Neural crest cell (in vitro differentiated cells): Measurements from ENCODE around the gene ELOVL1. TPM values are rescaled to one million over a fixed set of nuclear protein-coding genes. Genes with fewer than 3 reads are reported as not detected.
A peak's percentile ranks its signal among the peaks of the same experiment; 100 is the strongest.

Source experiments
- DNase-seq: peaks from one replicate; pipeline ENCODE4 v3.0.0; 2021; ENCODE audit warnings: low read depth, mixed read lengths, low spot score
- H3K27ac Mint-ChIP-seq: one replicate; pipeline ENCODE4 v1.8.0; 2021; ENCODE audit warnings: mild to moderate bottlenecking, mixed read lengths; ENCODE audit not compliant: unreplicated experiment
- H3K27me3 Mint-ChIP-seq: 2 replicates; pipeline ENCODE4 v1.8.0; 2021; ENCODE audit warnings: low read depth, mild to moderate bottlenecking, mixed read lengths
- H3K36me3 Mint-ChIP-seq: 2 replicates; pipeline ENCODE4 v1.8.0; 2021; ENCODE audit warnings: low read depth, mild to moderate bottlenecking, mixed read lengths
- H3K4me1 Mint-ChIP-seq: 2 replicates; pipeline ENCODE4 v1.8.0; 2021; ENCODE audit warnings: mixed read lengths
- H3K4me3 Mint-ChIP-seq: one replicate; pipeline ENCODE4 v1.8.0; 2021; ENCODE audit warnings: mild to moderate bottlenecking, mixed read lengths
- H3K9me3 Mint-ChIP-seq: 2 replicates; pipeline ENCODE4 v1.8.0; 2021; ENCODE audit warnings: mixed read lengths
- total RNA-seq: library from RNA; stranded (reverse); gene quantifications from 2 replicates; pipeline ENCODE4 v1.2.1, GENCODE V29; 2021
- TF ChIP-seq, protein P1 (sequence below): fragments of 200-600 bp; sonication (generic); conservative IDR thresholded peaks from 2 replicates; pipeline ENCODE4 v1.5.0; 2021; ENCODE audit warnings: antibody characterized with exemption, mild to moderate bottlenecking

Gene ELOVL1
- total RNA-seq, 1 donor from 2014 or later: 30.8 TPM

- Mint-ChIP-seq H3K9me3 (peaks cover 5% of the 10 kb centered on the region), H3K27ac (no peak overlapping the region), H3K27me3 (no peaks in the 10 kb centered on the region), H3K36me3 (peaks cover 4% of the 10 kb centered on the region), H3K4me3 (no peak overlapping the region), H3K4me1 (peaks cover 18% of the 10 kb centered on the region)
- no peak for DNase-seq
- TF ChIP-seq, protein P1, sequence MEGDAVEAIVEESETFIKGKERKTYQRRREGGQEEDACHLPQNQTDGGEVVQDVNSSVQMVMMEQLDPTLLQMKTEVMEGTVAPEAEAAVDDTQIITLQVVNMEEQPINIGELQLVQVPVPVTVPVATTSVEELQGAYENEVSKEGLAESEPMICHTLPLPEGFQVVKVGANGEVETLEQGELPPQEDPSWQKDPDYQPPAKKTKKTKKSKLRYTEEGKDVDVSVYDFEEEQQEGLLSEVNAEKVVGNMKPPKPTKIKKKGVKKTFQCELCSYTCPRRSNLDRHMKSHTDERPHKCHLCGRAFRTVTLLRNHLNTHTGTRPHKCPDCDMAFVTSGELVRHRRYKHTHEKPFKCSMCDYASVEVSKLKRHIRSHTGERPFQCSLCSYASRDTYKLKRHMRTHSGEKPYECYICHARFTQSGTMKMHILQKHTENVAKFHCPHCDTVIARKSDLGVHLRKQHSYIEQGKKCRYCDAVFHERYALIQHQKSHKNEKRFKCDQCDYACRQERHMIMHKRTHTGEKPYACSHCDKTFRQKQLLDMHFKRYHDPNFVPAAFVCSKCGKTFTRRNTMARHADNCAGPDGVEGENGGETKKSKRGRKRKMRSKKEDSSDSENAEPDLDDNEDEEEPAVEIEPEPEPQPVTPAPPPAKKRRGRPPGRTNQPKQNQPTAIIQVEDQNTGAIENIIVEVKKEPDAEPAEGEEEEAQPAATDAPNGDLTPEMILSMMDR: no peak
Observed at GRCh38 chr1:43321331-43321891, 46.4 kb downstream of the ELOVL1 start.

DNA sequence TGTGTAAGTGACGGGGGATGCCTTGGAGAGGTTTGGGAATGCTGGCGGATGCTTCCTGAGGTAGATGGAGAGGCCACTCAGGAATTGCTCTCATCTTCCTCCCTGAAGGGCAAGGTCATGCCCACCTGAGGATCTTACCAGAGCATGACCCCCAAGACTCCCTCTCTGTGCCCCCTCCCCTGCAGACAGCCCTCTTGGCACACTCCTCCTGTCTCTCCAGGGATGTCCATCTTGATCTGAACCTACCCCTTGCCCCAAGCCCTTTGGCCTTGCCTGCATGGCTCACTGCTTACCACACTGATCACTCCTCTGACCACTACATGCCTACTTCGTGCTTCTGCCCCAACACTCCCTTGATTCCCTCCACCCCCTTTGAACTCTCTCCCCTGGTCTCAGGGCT lies 48.0 kb downstream of the ELOVL1 start:
- peaks cover under 1% of the 10 kb centered on the region for H3K9me3 Mint-ChIP-seq
- no peak overlapping the region for H3K4me3 Mint-ChIP-seq
- TF ChIP-seq, protein P1: no peak
- peaks cover 32% of the 10 kb centered on the region for H3K4me1 Mint-ChIP-seq
- DNase-seq: no peak
- peaks cover 3% of the 10 kb centered on the region for H3K36me3 Mint-ChIP-seq
- peak overlapping the region; percentile 5 for H3K27ac Mint-ChIP-seq
- no peaks in the 10 kb centered on the region for H3K27me3 Mint-ChIP-seq

DNA sequence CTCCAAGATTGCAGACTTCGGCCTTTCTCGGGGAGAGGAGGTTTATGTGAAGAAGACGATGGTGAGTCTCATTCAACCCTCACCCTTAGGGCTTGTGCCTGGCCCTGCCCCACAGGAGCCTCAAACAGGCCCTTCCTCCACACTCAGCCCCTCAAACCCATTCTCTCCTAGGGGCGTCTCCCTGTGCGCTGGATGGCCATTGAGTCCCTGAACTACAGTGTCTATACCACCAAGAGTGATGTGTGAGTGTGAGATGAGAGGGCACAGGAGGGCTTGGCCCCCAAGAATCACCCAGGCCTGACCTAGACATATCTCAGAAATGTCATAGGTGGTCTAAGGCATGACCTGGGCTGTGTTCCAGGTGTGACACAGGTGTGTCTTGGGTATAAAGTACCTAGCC lies 48.5 kb downstream of the ELOVL1 start:
- Mint-ChIP-seq H3K4me1 (peaks cover 33% of the 10 kb centered on the region), H3K4me3 (no peak overlapping the region), H3K36me3 (no peaks in the 10 kb centered on the region), H3K27ac (peak overlapping the region; percentile 5), H3K27me3 (no peaks in the 10 kb centered on the region), H3K9me3 (no peaks in the 10 kb centered on the region)
- no peak for DNase-seq
- TF ChIP-seq, protein P1: no peak

GRCh38 chr1:43318831-43319230 lies 49.0 kb downstream of the ELOVL1 start:
- Mint-ChIP-seq H3K27ac (no peak overlapping the region), H3K9me3 (no peaks in the 10 kb centered on the region), H3K4me1 (peaks cover 33% of the 10 kb centered on the region), H3K36me3 (no peaks in the 10 kb centered on the region), H3K27me3 (no peaks in the 10 kb centered on the region), H3K4me3 (no peak overlapping the region)
- TF ChIP-seq, protein P1: no peak
- DNase-seq: no peak

- Mint-ChIP-seq H3K4me3 (peak overlapping the region; percentile 31), H3K27me3 (no peaks in the 10 kb centered on the region), H3K9me3 (no peaks in the 10 kb centered on the region), H3K4me1 (peaks cover 33% of the 10 kb centered on the region), H3K36me3 (no peaks in the 10 kb centered on the region), H3K27ac (peak overlapping the region; percentile 67)
- TF ChIP-seq, protein P1: no peak
- DNase-seq: no peak
Observed at GRCh38 chr1:43317817-43318471, 49.9 kb downstream of the ELOVL1 start.
